Esophagus squamous epithelium (tissue), 4 donors: Measurements from ENCODE around the gene CDK18.

ENCODE experiments used
- POLR2A ChIP-seq, 4 donors: fragments of 450-650 bp; IDR thresholded peaks; one replicate each; pipeline ENCODE4 v1.6.1; 2017; ENCODE audit warnings: antibody characterized with exemption in 4 of 4, mild to moderate bottlenecking in 4 of 4, moderate library complexity in 3 of 4
- TF ChIP-seq, protein P1 (sequence below), 6 experiments: fragments of 450-650 bp in 4 of 6; fragments of 200-600 bp in 2 of 6; sonication (generic) in 2 of 6; IDR thresholded peaks; one replicate each; pipeline ENCODE4 v1.5.1; 2016 to 2019; ENCODE audit warnings: antibody characterized with exemption in 6 of 6, mild to moderate bottlenecking in 4 of 6, moderate library complexity in 4 of 6

GRCh38 chr1:205537386-205538018 lies 33.0 kb downstream of the CDK18 start:
- TF ChIP-seq, protein P1, sequence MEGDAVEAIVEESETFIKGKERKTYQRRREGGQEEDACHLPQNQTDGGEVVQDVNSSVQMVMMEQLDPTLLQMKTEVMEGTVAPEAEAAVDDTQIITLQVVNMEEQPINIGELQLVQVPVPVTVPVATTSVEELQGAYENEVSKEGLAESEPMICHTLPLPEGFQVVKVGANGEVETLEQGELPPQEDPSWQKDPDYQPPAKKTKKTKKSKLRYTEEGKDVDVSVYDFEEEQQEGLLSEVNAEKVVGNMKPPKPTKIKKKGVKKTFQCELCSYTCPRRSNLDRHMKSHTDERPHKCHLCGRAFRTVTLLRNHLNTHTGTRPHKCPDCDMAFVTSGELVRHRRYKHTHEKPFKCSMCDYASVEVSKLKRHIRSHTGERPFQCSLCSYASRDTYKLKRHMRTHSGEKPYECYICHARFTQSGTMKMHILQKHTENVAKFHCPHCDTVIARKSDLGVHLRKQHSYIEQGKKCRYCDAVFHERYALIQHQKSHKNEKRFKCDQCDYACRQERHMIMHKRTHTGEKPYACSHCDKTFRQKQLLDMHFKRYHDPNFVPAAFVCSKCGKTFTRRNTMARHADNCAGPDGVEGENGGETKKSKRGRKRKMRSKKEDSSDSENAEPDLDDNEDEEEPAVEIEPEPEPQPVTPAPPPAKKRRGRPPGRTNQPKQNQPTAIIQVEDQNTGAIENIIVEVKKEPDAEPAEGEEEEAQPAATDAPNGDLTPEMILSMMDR (IDR thresholded peaks at IDR 0.05) = no peak
- no peak for TF ChIP-seq POLR2A (IDR thresholded peaks at IDR 0.05)
